Measurements from ENCODE around the gene POU4F1. TPM values are rescaled to one million over a fixed set of nuclear protein-coding genes. Genes with fewer than 3 reads are reported as not detected.

Gene POU4F1
- polyA plus RNA-seq, 3 donors: not detected

- Histone ChIP-seq H3K36me3 (replicated peaks in 1 of 2; ENCODE audit: control insufficient read depth in 1 of 2, insufficient read depth in 2 of 2, low read length in 2 of 2) (peaks cover 58 to 93% of the 10 kb centered on the region in 2 donors), H3K27me3 (ENCODE audit: control insufficient read depth in 2 of 2, insufficient read depth in 2 of 2, low read length in 2 of 2) (no peaks in the 10 kb centered on the region), H3K79me2 (ENCODE audit: insufficient read depth, low read length) (no peaks in the 10 kb centered on the region), H3K4me1 (ENCODE audit: control insufficient read depth in 1 of 2, insufficient read depth in 2 of 2, low read length in 2 of 2) (no peaks in the 10 kb centered on the region), H4K20me1 (ENCODE audit: insufficient read depth, low read length) (no peaks in the 10 kb centered on the region), H3K27ac (ENCODE audit: low read depth in 1 of 2, low read length in 2 of 2) (no peak overlapping the region), H3K9me3 (replicated peaks in 1 of 2; ENCODE audit: control insufficient read depth in 1 of 2, insufficient read depth in 1 of 2, low read length in 2 of 2) (no peaks in the 10 kb centered on the region), H3K4me3 (replicated peaks in 1 of 3; ENCODE audit: low read depth in 2 of 3, low read length in 3 of 3) (no peak overlapping the region), H3K4me2 (replicated peaks; ENCODE audit: extremely low read depth, low read length, poor library complexity, severe bottlenecking) (no peak overlapping the region), H3K9ac (ENCODE audit: insufficient read depth, low read length, poor library complexity, severe bottlenecking) (no peak overlapping the region), H2AFZ (ENCODE audit: insufficient read depth, low read depth, low read length, poor library complexity, severe bottlenecking) (no peak overlapping the region)
- no peak overlapping the region for H3K27ac Mint-ChIP-seq
- no peaks in the 10 kb centered on the region for H3K4me1 Mint-ChIP-seq
- H3K36me3 Mint-ChIP-seq: peaks cover 74 to 77% of the 10 kb centered on the region in 2 donors
- intact Hi-C loops (cut with micrococcal nuclease): no loop called here
- H3K9me3 Mint-ChIP-seq: no peaks in the 10 kb centered on the region
- no peaks in the 10 kb centered on the region for H3K27me3 Mint-ChIP-seq (ENCODE audit: low read depth in 3 of 3)
- no peak for TF ChIP-seq CTCF (IDR thresholded peaks at IDR 0.05)
- H3K4me3 Mint-ChIP-seq: no peak overlapping the region
- no CpG with 5 or more reads among the region's 4 CpGs for WGBS (ENCODE audit: insufficient coverage)
- DNase-seq: no peak
These were observed 29.6 kb upstream of the POU4F1 start for GRCh38 chr13:78632996-78633395.

- no CpG with 5 or more reads among the region's 1 CpG for WGBS (ENCODE audit: insufficient coverage)
- intact Hi-C loops (cut with micrococcal nuclease): no loop called here
- no peaks in the 10 kb centered on the region for H3K4me1 Mint-ChIP-seq
These were observed 27.7 kb upstream of the POU4F1 start for GRCh38 chr13:78631077-78631476.

More at GRCh38 chr13:78631077-78631476, 27.7 kb upstream of the POU4F1 start:
- H3K27ac Mint-ChIP-seq: no peak overlapping the region
- no peaks in the 10 kb centered on the region for H3K27me3 Mint-ChIP-seq (ENCODE audit: low read depth in 3 of 3)
- Histone ChIP-seq H4K20me1 (ENCODE audit: insufficient read depth, low read length) (no peaks in the 10 kb centered on the region), H3K9me3 (replicated peaks in 1 of 2; ENCODE audit: control insufficient read depth in 1 of 2, insufficient read depth in 1 of 2, low read length in 2 of 2) (no peaks in the 10 kb centered on the region), H3K27me3 (ENCODE audit: control insufficient read depth in 2 of 2, insufficient read depth in 2 of 2, low read length in 2 of 2) (no peaks in the 10 kb centered on the region), H3K79me2 (ENCODE audit: insufficient read depth, low read length) (no peaks in the 10 kb centered on the region), H2AFZ (ENCODE audit: insufficient read depth, low read depth, low read length, poor library complexity, severe bottlenecking) (no peak overlapping the region), H3K4me1 (ENCODE audit: control insufficient read depth in 1 of 2, insufficient read depth in 2 of 2, low read length in 2 of 2) (no peaks in the 10 kb centered on the region), H3K36me3 (replicated peaks in 1 of 2; ENCODE audit: control insufficient read depth in 1 of 2, insufficient read depth in 2 of 2, low read length in 2 of 2) (peaks cover 45 to 87% of the 10 kb centered on the region in 2 donors), H3K27ac (ENCODE audit: low read depth in 1 of 2, low read length in 2 of 2) (no peak overlapping the region), H3K9ac (ENCODE audit: insufficient read depth, low read length, poor library complexity, severe bottlenecking) (no peak overlapping the region), H3K4me2 (replicated peaks; ENCODE audit: extremely low read depth, low read length, poor library complexity, severe bottlenecking) (no peak overlapping the region), H3K4me3 (replicated peaks in 1 of 3; ENCODE audit: low read depth in 2 of 3, low read length in 3 of 3) (no peak overlapping the region)
- H3K4me3 Mint-ChIP-seq: no peak overlapping the region
- TF ChIP-seq CTCF (IDR thresholded peaks at IDR 0.05): no peak
- peaks cover 69 to 73% of the 10 kb centered on the region in 2 donors for H3K36me3 Mint-ChIP-seq
- H3K9me3 Mint-ChIP-seq: no peaks in the 10 kb centered on the region
- DNase-seq: no peak

Measured in CD14-positive monocyte (primary cell).